OCI-LY1 (cell line): ENCODE measurements around the gene PPFIA1.

Experiments used
- H2AFZ ChIP-seq: fragments of 200-600 bp; sonication (generic), shearing (Covaris generic); 2 replicates; pipeline ENCODE4 v1.6.0; 2014; ENCODE audit warnings: antibody characterized with exemption, mild to moderate bottlenecking, low read length
- H3F3A ChIP-seq: fragments of 200-600 bp; sonication (generic), shearing (Covaris generic); 2 replicates; pipeline ENCODE4 v1.6.0; 2014; ENCODE audit warnings: mild to moderate bottlenecking, antibody characterized with exemption, low read length, moderate library complexity; ENCODE audit not compliant: insufficient read depth
- H3K27ac ChIP-seq: fragments of 200-600 bp; sonication (generic); 2 replicates; pipeline ENCODE4 v1.5.1; 2014; ENCODE audit warnings: low read length, mixed run types, mild to moderate bottlenecking, low read depth; ENCODE audit not compliant: poor library complexity, severe bottlenecking
- H3K27me3 ChIP-seq: fragments of 200-600 bp; sonication (generic); 2 replicates; pipeline ENCODE4 v1.6.0; 2014; ENCODE audit warnings: antibody characterized with exemption, mild to moderate bottlenecking, low read length, moderate library complexity; ENCODE audit not compliant: insufficient read depth
- H3K36me3 ChIP-seq: fragments of 200-600 bp; sonication (generic); 2 replicates; pipeline ENCODE4 v1.6.1; 2014; ENCODE audit warnings: mild to moderate bottlenecking, antibody characterized with exemption, low read length, moderate library complexity, mixed read lengths; ENCODE audit not compliant: insufficient read depth
- H3K4me1 ChIP-seq: fragments of 200-600 bp; sonication (generic); 2 replicates; pipeline ENCODE4 v1.5.1; 2014; ENCODE audit warnings: mild to moderate bottlenecking, low read length, moderate library complexity; ENCODE audit not compliant: insufficient read depth, severe bottlenecking
- H3K4me2 ChIP-seq: fragments of 200-600 bp; sonication (generic), shearing (Covaris generic); 2 replicates; pipeline ENCODE4 v1.6.1; 2014; ENCODE audit warnings: low read length
- H3K4me3 ChIP-seq: fragments of 200-600 bp; sonication (generic); 2 replicates; pipeline ENCODE4 v1.5.1; 2014; ENCODE audit warnings: low read length, low read depth, mild to moderate bottlenecking, mixed read lengths; ENCODE audit not compliant: poor library complexity, severe bottlenecking
- H3K79me2 ChIP-seq: fragments of 200-600 bp; shearing (Covaris generic); 2 replicates; pipeline ENCODE4 v1.6.1; 2016; ENCODE audit warnings: mixed run types, low read length, mixed read lengths; ENCODE audit not compliant: insufficient read depth
- H3K9ac ChIP-seq: fragments of 200-600 bp; sonication (generic), shearing (Covaris generic); 2 replicates; pipeline ENCODE4 v1.6.1; 2014; ENCODE audit warnings: mild to moderate bottlenecking, low read length, mixed read lengths
- H3K9me2 ChIP-seq: fragments of 200-600 bp; sonication (generic), shearing (Covaris generic); 2 replicates; pipeline ENCODE4 v1.6.1; 2014; ENCODE audit warnings: low read depth, mild to moderate bottlenecking, low read length, mixed read lengths
- H3K9me3 ChIP-seq: fragments of 200-600 bp; shearing (Covaris generic); 2 replicates; pipeline ENCODE4 v1.6.1; 2014; ENCODE audit warnings: low read length, mixed read lengths
- H4K20me1 ChIP-seq: fragments of 200-600 bp; sonication (generic), shearing (Covaris generic); 2 replicates; pipeline ENCODE4 v1.6.0; 2016; ENCODE audit warnings: mild to moderate bottlenecking, low read length; ENCODE audit not compliant: insufficient read depth
- CTCF ChIP-seq: fragments of 200-600 bp; sonication (generic), shearing (Covaris generic); IDR thresholded peaks from 2 replicates; pipeline ENCODE4 v1.5.1; 2017; ENCODE audit warnings: mild to moderate bottlenecking, antibody characterized with exemption, low read length, moderate library complexity, mixed read lengths
- EZH2 ChIP-seq: fragments of 200-600 bp; sonication (generic), shearing (Covaris generic); IDR thresholded peaks from 2 replicates; pipeline ENCODE4 v1.8.0; 2017; ENCODE audit warnings: borderline replicate concordance, mixed run types, mild to moderate bottlenecking, antibody characterized with exemption, low read length, moderate library complexity, mixed read lengths

Gene PPFIA1

GRCh38 chr11:70402685-70403084, 132.2 kb downstream of the PPFIA1 start:
- Histone ChIP-seq H3K9ac (no peak overlapping the region), H3K9me2 (no peaks in the 10 kb centered on the region), H3K9me3 (no peaks in the 10 kb centered on the region), H3K27ac (no peak overlapping the region), H3K4me1 (peaks cover 7% of the 10 kb centered on the region), H3K79me2 (no peaks in the 10 kb centered on the region), H2AFZ (no peak overlapping the region), H3K27me3 (peaks cover 9% of the 10 kb centered on the region; the same call in 1 of the 2 replicates), H3K4me2 (no peak overlapping the region), H3F3A (no peaks in the 10 kb centered on the region), H3K36me3 (no peaks in the 10 kb centered on the region), H3K4me3 (no peak overlapping the region), H4K20me1 (no peaks in the 10 kb centered on the region)
- TF ChIP-seq CTCF: no peak
- no peak for TF ChIP-seq EZH2

GRCh38 chr11:70404244-70404643, 133.8 kb downstream of the PPFIA1 start:
- Histone ChIP-seq H3F3A (no peaks in the 10 kb centered on the region), H4K20me1 (no peaks in the 10 kb centered on the region), H3K4me2 (no peak overlapping the region)

GRCh38 chr11:70405679-70406395, 135.3 kb downstream of the PPFIA1 start:
- H3K4me3 ChIP-seq: no peak overlapping the region
- no peak overlapping the region for H3K9ac ChIP-seq
- H3K9me3 ChIP-seq: no peaks in the 10 kb centered on the region
- no peaks in the 10 kb centered on the region for H3K36me3 ChIP-seq
- TF ChIP-seq CTCF (no peak), EZH2 (no peak)
- no peaks in the 10 kb centered on the region for H4K20me1 ChIP-seq
- peaks cover 6% of the 10 kb centered on the region; the same call in 1 of the 2 replicates for H3K27me3 ChIP-seq
- no peak overlapping the region for H3K4me2 ChIP-seq
- H3K79me2 ChIP-seq: no peaks in the 10 kb centered on the region
- H3F3A ChIP-seq: no peaks in the 10 kb centered on the region
- H3K9me2 ChIP-seq: no peaks in the 10 kb centered on the region
- H3K4me1 ChIP-seq: no peaks in the 10 kb centered on the region
- no peak overlapping the region for H3K27ac ChIP-seq
- no peak overlapping the region for H2AFZ ChIP-seq

More at GRCh38 chr11:70404244-70404643, 133.8 kb downstream of the PPFIA1 start:
- H3K9ac ChIP-seq: no peak overlapping the region
- H3K4me1 ChIP-seq: no peaks in the 10 kb centered on the region
- H3K27ac ChIP-seq: no peak overlapping the region
- peaks cover 9% of the 10 kb centered on the region; the same call in 1 of the 2 replicates for H3K27me3 ChIP-seq
- H3K9me2 ChIP-seq: no peaks in the 10 kb centered on the region
- TF ChIP-seq CTCF (no peak), EZH2 (no peak)
- H3K79me2 ChIP-seq: no peaks in the 10 kb centered on the region
- no peaks in the 10 kb centered on the region for H3K36me3 ChIP-seq
- H2AFZ ChIP-seq: no peak overlapping the region
- no peaks in the 10 kb centered on the region for H3K9me3 ChIP-seq
- no peak overlapping the region for H3K4me3 ChIP-seq
